Measurements from ENCODE around the gene PARP4.
"Not testable (repeated sequence)": the region's sequence is repeated elsewhere in the genome, so short reads cannot be mapped to it uniquely, and the experiment has no call there.

PARP4 gene

GRCh38 chr13:24505756-24506155 lies 6.8 kb downstream of the PARP4 start:
- DNase-seq (ENCODE audit: low read depth): no peak

GRCh38 chr13:24505256-24505655 lies 7.3 kb downstream of the PARP4 start:
- DNase-seq (ENCODE audit: low read depth): peak; percentile 72

- DNase-seq (ENCODE audit: low read depth): peak; percentile 30
These were observed 9.2 kb downstream of the PARP4 start for GRCh38 chr13:24503379-24503696.

GRCh38 chr13:24502533-24503378 lies 9.8 kb downstream of the PARP4 start:
- DNase-seq (ENCODE audit: low read depth): peak; percentile 33

- DNase-seq (ENCODE audit: low read depth): peak; percentile 79
These were observed 11.6 kb downstream of the PARP4 start for GRCh38 chr13:24500977-24501376.

GRCh38 chr13:24497742-24498141 lies 14.8 kb downstream of the PARP4 start:
- no peak for DNase-seq (ENCODE audit: low read depth)

- not testable (repeated sequence) for DNase-seq (ENCODE audit: low read depth)
These were observed 16.3 kb downstream of the PARP4 start for GRCh38 chr13:24496295-24496694.

GRCh38 chr13:24495151-24495729 lies 17.3 kb downstream of the PARP4 start:
- no peak for DNase-seq (ENCODE audit: low read depth)

GRCh38 chr13:24493356-24493755 lies 19.2 kb downstream of the PARP4 start:
- peak; percentile 24 for DNase-seq (ENCODE audit: low read depth)

GRCh38 chr13:24491845-24492244 lies 20.7 kb downstream of the PARP4 start:
- DNase-seq (ENCODE audit: low read depth): no peak

- no peak for DNase-seq (ENCODE audit: low read depth)
These were observed 22.9 kb downstream of the PARP4 start for GRCh38 chr13:24489721-24490120.

GRCh38 chr13:24488092-24488491 lies 24.5 kb downstream of the PARP4 start:
- DNase-seq (ENCODE audit: low read depth): not testable (repeated sequence)

GRCh38 chr13:24486017-24486657 lies 26.4 kb downstream of the PARP4 start:
- DNase-seq (ENCODE audit: low read depth): not testable (repeated sequence)

- no peak for DNase-seq (ENCODE audit: low read depth)
These were observed 38.9 kb downstream of the PARP4 start for GRCh38 chr13:24473686-24474085.

- not testable (repeated sequence) for DNase-seq (ENCODE audit: low read depth)
These were observed 40.4 kb downstream of the PARP4 start for GRCh38 chr13:24472129-24472528.

- DNase-seq (ENCODE audit: low read depth): no peak
These were observed 49.5 kb downstream of the PARP4 start for GRCh38 chr13:24463078-24463477.

- DNase-seq (ENCODE audit: low read depth): no peak
These were observed 52.3 kb downstream of the PARP4 start for GRCh38 chr13:24460256-24460655.

- DNase-seq (ENCODE audit: low read depth): no peak
These were observed 52.9 kb downstream of the PARP4 start for GRCh38 chr13:24459726-24460125.

- peak; percentile 67 for DNase-seq (ENCODE audit: low read depth)
These were observed 53.3 kb downstream of the PARP4 start for GRCh38 chr13:24459234-24459633.

- peak; percentile 51 for DNase-seq (ENCODE audit: low read depth)
These were observed 53.8 kb downstream of the PARP4 start for GRCh38 chr13:24458736-24459135.

- no peak for DNase-seq (ENCODE audit: low read depth)
These were observed 56.2 kb downstream of the PARP4 start for GRCh38 chr13:24456396-24456795.

GRCh38 chr13:24454056-24454455 lies 58.5 kb downstream of the PARP4 start:
- DNase-seq (ENCODE audit: low read depth): no peak

GRCh38 chr13:24452044-24452443 lies 60.5 kb downstream of the PARP4 start:
- no peak for DNase-seq (ENCODE audit: low read depth)
